Ascending aorta (tissue), 2 donors: ENCODE results near the gene EML5. TPM values are rescaled to one million over a fixed set of nuclear protein-coding genes. Genes with fewer than 3 reads are reported as not detected.

Experiments used
- DNase-seq, 2 donors: peaks; one replicate each; pipeline ENCODE4 v3.0.0-alpha.2; 2019; ENCODE audit warnings: low spot score in 2 of 2
- H3K27ac ChIP-seq, 2 donors: fragments of 200-600 bp; sonication (generic); one replicate each; pipeline ENCODE4 v1.5.1; 2016 to 2017; ENCODE audit warnings: mild to moderate bottlenecking in 1 of 2
- H3K27me3 ChIP-seq: fragments of 200-600 bp; sonication (generic); one replicate; pipeline ENCODE4 v1.5.1; 2017
- H3K36me3 ChIP-seq, 2 donors: fragments of 200-600 bp; sonication (generic); one replicate each; pipeline ENCODE4 v1.5.1; 2016
- H3K4me1 ChIP-seq, 2 donors: fragments of 200-600 bp; sonication (generic); one replicate each; pipeline ENCODE4 v1.5.1; 2016 to 2017; ENCODE audit warnings: mild to moderate bottlenecking in 1 of 2
- H3K4me3 ChIP-seq, 2 donors: fragments of 200-600 bp; sonication (generic); one replicate each; pipeline ENCODE4 v1.5.1; 2016 to 2017; ENCODE audit warnings: mild to moderate bottlenecking in 1 of 2
- H3K9me3 ChIP-seq, 2 donors: fragments of 200-600 bp; sonication (generic); one replicate each; pipeline ENCODE4 v1.5.1; 2016
- CTCF ChIP-seq, 3 experiments: fragments of 200-600 bp in 2 of 3; fragments of 450-650 bp in 1 of 3; sonication (generic) in 2 of 3; IDR thresholded peaks; one replicate each; pipeline ENCODE4 v1.5.1; 2016 to 2019; ENCODE audit warnings: antibody characterized with exemption in 3 of 3, mild to moderate bottlenecking in 1 of 3, moderate library complexity in 1 of 3
- intact Hi-C: fragments of 100-400 bp; cut with DNase I; formaldehyde crosslinking; loops from one replicate; pipeline ENCODE4 v1.15.1; 2023
- total RNA-seq: library from RNA; depleted of rRNA; stranded (reverse); fragments of >200 nt; gene quantifications from one replicate; pipeline ENCODE4 v1.1.0, GENCODE V29; 2016

The EML5 gene
- total RNA-seq, 1 donor from 2014 or later = 0.21 TPM

DNA sequence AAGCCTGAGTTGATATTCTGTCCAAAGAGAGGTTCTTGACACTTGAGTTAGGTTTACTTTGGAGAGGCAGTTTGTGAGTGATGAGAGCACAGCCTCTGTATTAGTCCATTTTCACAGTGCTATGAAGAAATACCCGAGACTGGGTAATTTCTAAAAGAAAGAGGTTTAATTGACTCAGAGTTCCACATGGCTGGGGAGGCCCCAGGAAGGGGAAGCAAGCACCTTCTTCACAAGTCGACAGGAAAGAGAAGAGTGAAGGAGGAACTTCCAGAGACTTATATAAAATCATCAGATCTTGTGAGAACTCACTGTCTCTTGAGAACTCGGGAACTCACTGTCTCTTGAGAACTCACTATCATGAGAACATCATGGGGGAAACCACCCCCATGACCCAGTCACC is 224.6 kb downstream of the EML5 start:
- DNase-seq = no peak
- no peak overlapping the region for H3K4me3 ChIP-seq
- H3K27me3 ChIP-seq = no peaks in the 10 kb centered on the region
- H3K36me3 ChIP-seq = peaks cover 46 to 58% of the 10 kb centered on the region in 2 donors
- TF ChIP-seq CTCF (IDR thresholded peaks at IDR 0.05) = no peak
- H3K4me1 ChIP-seq = peaks cover 2 to 6% of the 10 kb centered on the region in 2 donors
- H3K27ac ChIP-seq = no peak overlapping the region
- intact Hi-C loops = no loop called here
- H3K9me3 ChIP-seq = no peaks in the 10 kb centered on the region

- Histone ChIP-seq H3K36me3 (peaks cover 22 to 31% of the 10 kb centered on the region in 2 donors), H3K4me3 (no peak overlapping the region), H3K27me3 (no peaks in the 10 kb centered on the region), H3K4me1 (peaks cover 4 to 6% of the 10 kb centered on the region in 2 donors), H3K9me3 (no peaks in the 10 kb centered on the region), H3K27ac (no peak overlapping the region)
- no peak for DNase-seq
- intact Hi-C loops = no loop called here
- TF ChIP-seq CTCF (IDR thresholded peaks at IDR 0.05) = no peak
Measured at GRCh38 chr14:88565427-88565826, 227.3 kb downstream of the EML5 start.

- intact Hi-C loops = loop anchor here (1.0 kb wide), 1 partner anchor 72 kb away; no protein-coding TSS in a partner anchor
- peaks cover 4 to 6% of the 10 kb centered on the region in 2 donors for H3K4me1 ChIP-seq
- no peaks in the 10 kb centered on the region for H3K9me3 ChIP-seq
- peak overlapping the region in 1 of 2 donors; percentile 80 for H3K27ac ChIP-seq
- no peaks in the 10 kb centered on the region for H3K27me3 ChIP-seq
- no peak for TF ChIP-seq CTCF (IDR thresholded peaks at IDR 0.05)
- H3K36me3 ChIP-seq = peaks cover 11 to 15% of the 10 kb centered on the region in 2 donors
- DNase-seq = no peak
- H3K4me3 ChIP-seq = peak overlapping the region; percentile 93 to 94
Measured at GRCh38 chr14:88563845-88564244, 228.9 kb downstream of the EML5 start.

DNA sequence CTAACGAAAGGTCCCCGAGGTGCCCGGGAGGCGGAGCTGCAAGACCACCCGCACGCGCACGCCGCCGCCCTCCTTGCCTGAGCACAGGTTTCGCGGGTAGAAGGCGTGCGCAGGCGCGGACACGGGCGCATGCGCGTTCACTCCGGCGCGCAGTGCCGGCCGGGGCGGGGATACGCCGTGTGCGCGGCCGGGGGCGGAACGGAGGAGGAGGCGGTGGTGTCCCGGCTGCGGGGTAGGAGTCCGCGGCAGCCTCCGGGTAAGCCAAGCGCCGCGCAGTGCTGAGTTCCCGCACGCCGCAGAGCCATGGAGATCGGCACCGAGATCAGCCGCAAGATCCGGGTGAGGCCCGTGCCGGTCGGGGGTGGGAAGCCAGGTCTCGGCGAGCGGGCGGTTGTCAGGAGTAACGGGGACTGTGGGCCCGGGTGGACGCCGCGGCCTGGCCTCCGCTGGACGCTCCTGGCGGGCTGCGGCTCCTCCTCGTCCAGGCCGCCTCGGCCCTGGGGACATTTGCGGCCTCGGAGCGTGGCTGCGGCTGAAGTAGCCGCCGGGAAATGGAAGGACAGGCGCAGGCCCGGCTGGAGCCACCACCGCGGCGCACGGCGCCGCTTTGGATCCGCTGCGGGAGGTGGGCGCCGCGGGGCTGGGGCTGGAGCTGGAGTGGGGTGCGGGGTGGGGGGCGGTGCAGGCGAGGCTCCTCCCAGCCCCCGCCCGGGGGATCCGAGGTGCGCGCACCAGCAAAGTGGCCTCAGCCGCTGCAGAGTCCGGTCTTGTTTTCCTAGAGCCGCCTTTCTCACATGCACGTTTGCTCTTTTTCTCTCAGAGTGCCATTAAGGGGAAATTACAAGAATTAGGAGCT is 229.7 kb downstream of the EML5 start, which contains the start of gene ZC3H14:
Gene ZC3H14 (plus strand): TSS at position 207 of the 856 bp plus-strand sequence. CDS start 97 bp downstream, at position 304.
- peak; percentile 15 to 89 for DNase-seq
- Histone ChIP-seq H3K27ac (peak within 1 kb of the TSS; percentile 80 to 90), H3K4me3 (peak within 1 kb of the TSS; percentile 93 to 94), H3K27me3 (no peaks in the 10 kb centered on the region), H3K4me1 (peaks cover 4 to 6% of the 10 kb centered on the region in 2 donors), H3K36me3 (peaks cover 3 to 7% of the 10 kb centered on the region in 2 donors), H3K9me3 (no peaks in the 10 kb centered on the region)
- no peak for TF ChIP-seq CTCF (IDR thresholded peaks at IDR 0.05)
- intact Hi-C loops = loop anchor here (1.0 kb wide), 1 partner anchor 71 kb away; no protein-coding TSS in a partner anchor

- DNase-seq = no peak
- intact Hi-C loops = no loop called here
- Histone ChIP-seq H3K4me3 (peak overlapping the region; percentile 93 to 94), H3K27me3 (no peaks in the 10 kb centered on the region), H3K4me1 (peaks cover 4 to 6% of the 10 kb centered on the region in 2 donors), H3K27ac (peak overlapping the region; percentile 80 to 90), H3K9me3 (no peaks in the 10 kb centered on the region), H3K36me3 (peaks cover 0 to 3% of the 10 kb centered on the region in 2 donors)
- no peak for TF ChIP-seq CTCF (IDR thresholded peaks at IDR 0.05)
Measured at GRCh38 chr14:88562532-88562830, 230.3 kb downstream of the EML5 start.

Other genes starting within 250 kb of the EML5 start
- 18.1 TPM for gene PTPN21, start 237.9 kb downstream of the EML5 start, total RNA-seq
- gene ZC3H14, start 229.9 kb downstream of the EML5 start, total RNA-seq = 62.2 TPM
- 24.4 TPM for gene TTC8, start 31.7 kb upstream of the EML5 start, total RNA-seq